Glomerular visceral epithelial cell (primary cell): Measurements from ENCODE around the gene GNL2.
"Not testable (repeated sequence)": the region's sequence is repeated elsewhere in the genome, so short reads cannot be mapped to it uniquely, and the experiment has no call there.

Experiments
- DNase-seq: peaks from one replicate; pipeline ENCODE4 v3.0.0-alpha.2; 2016; ENCODE audit errors: extremely low spot score

The GNL2 gene

DNA sequence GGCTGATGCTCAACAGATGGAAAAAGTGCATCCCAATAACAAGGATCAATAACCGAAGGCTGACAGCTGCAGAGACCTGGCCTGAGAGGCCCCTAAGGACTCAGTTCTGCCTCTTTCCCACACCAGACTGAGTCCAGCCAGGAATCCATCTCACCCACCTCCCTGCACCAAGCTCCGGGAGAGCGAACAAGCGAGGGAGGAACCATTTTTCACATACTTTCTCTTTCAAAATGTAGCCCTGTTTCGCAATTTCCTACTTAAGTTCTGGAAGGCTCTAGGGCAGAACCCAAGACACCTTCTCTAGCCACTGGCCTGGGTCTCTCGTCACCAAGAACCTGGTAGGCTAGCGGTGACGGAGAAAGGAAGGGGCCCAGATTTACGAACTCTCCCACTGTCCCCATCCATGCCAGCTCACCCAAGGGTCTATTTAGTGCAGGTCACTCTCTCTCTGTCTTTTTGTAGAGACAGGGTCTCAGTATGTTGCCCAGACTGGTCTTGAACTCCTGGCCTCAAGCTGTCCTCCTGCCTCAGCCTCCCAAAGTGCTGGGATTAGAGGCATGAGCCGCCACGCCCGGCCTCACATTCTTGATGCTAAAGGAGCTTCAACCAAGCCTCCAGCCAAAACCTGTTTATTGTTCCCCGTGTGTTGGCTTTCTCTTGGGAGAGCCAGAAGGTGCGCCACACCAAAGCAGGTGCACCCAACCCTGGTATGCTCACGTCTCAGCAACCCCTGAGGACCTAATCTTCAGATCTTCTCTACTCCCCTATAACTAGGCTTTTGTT is 10.9 kb upstream of the GNL2 start:
- DNase-seq: no peak

DNA sequence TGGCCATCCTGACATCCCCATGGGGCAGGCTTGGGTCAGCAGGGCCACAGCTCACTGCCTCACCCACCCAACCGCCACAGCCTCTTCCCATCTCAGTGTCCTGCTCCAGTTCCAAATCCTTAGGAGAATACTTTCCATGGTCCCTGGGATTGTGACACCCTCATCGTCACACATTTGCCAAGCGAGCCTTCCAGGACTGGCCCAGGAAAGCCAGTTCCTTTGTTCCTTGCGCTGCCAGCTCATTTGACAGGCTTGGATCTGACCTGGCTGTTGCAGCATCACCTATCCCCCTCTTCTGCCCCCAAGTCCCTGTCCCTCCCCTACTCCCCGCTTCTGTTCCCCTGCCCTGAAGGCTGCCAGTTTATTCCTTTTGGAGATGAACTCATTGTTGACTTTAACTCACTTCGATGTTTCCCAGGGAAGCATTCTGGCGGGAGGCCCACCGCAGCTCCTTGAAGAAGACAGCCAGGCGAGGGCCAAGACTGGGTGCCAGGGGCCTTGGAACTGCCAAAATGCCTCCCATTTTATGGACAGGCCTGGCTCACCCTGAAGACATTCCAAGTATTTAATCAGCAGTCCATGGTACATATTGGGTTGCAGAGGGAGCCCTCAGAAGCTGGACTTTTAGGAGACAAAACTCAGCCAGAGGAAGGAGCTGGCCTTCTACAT is 10.2 kb upstream of the GNL2 start:
- DNase-seq: no peak

DNA sequence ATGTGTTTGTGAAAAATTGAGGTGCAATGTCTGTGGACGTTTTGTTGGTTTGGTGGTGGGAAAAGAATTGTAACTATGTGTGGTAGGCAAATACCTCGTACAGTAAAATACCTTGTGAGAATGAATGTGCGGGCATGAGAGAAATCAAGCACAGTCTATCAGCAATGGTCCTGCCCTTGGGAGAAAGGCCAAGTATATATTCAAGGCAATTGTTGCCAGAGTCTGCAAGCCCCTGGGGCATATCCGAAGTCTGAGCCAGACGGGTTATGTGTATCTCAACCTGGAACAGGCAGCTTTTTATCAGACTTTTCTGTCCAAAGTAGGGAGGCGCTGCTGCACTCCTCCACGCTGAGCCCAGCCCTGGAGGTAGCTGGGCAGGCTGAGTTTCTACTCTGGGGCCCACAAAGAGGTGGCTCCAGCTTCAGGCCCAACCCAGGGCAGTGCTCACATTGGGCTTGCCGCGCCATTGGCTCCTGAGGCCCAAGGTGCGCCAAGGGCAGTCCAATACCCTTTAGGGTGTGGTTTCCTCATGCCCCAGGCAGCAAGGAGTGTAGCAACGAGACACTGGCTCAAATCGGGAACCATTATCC is 9.4 kb upstream of the GNL2 start:
- no peak for DNase-seq

DNA sequence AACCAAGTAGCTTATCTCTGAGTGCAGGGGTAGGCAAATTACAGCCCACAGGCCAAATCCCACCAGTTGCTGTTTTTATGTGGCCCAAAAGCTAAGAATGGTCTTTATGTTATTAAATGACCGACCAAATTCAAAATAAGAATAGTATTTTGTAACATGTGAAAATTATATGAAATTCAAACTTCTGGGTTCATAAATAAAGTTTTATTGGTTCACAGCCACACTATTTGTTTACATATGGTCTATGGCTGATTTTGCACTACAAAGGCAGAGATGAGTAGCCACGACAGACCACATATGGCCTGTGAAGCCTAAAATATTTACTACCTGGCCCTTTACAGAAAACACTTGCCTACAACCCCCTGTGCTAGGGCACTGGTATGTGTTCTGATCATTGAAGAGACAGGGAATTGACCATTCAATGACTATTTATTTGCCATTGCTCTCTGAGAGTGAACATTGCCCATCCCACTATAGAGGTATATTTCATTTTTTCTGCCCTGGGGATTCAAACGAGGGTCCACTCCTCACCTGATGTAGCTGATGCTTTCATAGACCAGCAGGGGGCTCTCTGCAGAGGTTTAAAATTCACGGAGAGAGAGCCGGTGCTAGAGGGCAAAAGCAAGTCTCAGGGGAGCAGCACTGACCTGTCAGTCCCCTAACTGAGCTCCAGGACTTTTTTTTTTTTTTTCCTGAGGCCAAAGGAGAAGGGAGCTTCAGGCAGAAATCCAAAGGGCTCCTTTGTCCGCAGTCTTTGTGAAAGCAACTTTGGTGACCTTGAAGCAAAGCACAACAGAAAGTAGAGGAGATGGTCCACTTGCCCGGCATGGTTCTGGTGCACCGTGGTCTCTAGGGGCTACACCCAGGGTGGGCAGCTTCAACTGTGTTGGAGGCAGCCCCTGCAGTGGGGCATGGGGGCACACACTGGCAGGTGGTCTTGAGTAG is 7.3 kb upstream of the GNL2 start:
- peak; percentile 39 for DNase-seq

DNA sequence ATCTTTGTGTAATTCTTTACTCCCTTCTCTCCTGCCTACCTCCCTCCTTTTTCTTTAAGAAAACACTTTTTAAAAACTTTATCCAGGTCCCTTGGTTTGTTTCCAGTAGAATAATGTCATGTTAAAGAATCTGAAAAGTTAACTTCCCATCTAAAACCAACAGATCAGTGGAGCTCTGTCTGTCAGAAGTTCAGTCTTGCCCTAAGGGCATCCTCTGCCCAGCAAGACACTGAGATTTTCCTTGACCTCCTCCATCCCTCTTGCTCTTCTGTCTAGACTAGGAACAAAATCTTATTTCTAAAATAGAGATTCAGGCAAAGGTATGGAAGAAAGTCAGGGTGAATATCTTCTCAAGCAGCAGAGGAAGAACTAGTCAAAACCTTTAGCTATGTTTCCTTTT is 5.7 kb upstream of the GNL2 start:
- DNase-seq: no peak

DNA sequence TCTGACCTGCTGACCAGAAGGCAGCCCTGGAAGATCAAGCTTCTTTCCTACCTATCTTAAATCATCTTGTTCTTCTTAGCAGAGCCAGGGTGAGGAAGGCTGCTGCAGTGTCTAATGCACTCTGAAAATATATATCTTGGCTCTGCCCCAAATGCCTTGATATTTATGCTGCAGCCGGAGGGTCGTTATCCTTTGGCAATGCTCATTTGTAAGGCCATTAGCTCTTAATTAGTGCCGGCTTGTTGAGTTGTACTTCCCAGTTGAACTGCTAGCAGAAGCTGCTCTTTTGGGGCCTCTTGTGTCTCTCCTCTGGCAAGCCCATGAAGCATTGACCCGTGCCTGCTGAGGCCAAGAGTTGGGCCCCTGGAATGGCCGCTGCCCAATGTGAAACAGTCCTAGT is 4.2 kb upstream of the GNL2 start:
- DNase-seq: no peak

DNA sequence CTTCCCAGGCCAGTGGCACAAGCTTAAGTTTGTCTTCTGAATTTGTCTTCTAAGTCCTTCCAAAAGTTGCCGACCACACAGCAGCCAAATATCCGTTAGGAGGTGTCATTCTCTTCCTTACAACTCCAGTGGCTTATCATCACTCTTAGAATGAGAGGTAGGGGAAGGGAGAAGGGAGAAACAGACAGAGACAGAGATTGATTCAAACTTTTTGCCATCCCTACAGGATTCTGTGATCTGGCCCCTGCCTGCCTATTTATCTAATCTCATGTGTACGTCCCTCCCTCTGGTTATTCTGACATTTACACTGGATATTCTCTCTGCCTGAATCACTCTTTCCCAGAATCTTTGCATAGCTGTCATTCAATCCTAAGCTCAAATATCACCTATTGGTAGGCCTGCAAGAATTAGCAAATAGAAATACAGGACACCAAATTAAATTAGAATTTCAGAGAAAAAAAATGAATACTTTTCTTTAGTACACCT is 488 bp upstream of the GNL2 start:
- no peak for DNase-seq

DNA sequence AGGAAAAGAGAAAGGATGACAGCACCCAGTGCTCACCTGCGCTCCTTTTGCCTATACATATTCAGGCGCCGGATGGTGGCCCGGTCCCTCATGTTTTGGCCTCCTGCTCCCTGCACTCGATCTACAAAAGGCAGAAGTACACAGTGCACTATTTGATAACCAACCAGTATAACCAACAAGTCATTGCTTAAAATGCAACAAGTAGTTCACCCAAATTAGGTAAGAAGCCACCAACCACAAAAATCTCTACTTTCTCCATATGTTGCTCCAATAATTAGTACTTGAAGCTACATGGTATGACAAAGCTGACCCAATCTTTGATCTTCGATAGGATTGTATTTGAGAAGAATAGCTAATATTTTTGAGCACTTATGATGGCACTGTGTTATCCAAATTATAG is 2.0 kb downstream of the GNL2 start:
- DNase-seq: no peak

DNA sequence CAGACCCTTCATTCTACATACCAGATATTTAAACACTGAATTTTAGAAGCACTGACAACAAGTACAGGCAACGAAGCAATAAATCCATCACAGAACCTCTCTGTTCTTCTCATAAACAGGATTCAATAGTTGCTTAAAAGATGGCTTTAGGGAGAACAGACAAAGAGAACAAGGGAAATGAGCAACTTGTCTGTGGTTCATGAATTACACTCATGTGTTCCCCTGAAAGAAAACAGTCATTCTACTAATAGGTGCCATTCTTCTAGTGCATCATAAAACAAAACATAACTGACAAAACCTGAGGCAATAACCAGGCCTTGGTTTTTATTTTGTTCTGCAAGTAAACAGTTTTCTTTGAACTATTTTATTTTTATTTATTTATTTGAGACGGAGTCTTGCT is 6.8 kb downstream of the GNL2 start:
- DNase-seq: no peak

DNA sequence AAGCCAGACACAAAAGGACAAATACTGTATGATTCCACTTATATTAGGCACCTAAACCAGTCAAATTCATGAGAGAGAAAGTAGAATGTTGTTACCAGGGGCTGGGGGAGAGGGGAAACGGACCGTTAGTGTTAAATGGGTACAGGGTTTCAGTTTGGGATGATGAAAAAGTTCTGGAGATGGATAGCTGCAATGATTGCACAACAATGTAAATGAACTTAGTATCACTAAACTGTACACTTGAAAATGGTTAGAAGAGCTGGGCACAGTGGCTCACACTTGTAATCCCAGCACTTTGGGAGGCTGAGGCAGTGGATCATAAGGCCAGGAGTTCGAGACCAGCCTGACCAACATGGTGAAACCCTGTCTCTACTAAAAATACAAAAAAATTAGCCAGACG is 11.2 kb downstream of the GNL2 start:
- DNase-seq: not testable (repeated sequence)

DNA sequence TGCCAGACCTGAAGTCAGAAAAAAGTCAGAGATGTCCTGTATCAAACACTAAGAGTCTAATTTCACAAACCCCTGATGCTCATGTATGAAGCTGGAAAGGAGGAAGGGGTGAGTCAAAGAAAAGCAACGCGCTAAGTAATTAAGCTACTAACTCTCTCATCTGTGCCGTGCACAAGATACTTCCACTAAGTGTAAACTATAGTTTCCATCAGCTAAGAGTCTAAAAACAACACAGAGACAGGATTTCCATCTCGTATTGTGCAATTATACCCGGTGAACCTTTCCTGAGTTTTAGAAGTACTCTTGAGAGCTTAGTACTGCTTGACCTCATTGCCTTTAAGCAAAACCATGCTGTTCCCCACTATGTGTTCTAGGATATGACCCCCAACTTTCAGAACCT is 20.0 kb downstream of the GNL2 start:
- DNase-seq: no peak

DNA sequence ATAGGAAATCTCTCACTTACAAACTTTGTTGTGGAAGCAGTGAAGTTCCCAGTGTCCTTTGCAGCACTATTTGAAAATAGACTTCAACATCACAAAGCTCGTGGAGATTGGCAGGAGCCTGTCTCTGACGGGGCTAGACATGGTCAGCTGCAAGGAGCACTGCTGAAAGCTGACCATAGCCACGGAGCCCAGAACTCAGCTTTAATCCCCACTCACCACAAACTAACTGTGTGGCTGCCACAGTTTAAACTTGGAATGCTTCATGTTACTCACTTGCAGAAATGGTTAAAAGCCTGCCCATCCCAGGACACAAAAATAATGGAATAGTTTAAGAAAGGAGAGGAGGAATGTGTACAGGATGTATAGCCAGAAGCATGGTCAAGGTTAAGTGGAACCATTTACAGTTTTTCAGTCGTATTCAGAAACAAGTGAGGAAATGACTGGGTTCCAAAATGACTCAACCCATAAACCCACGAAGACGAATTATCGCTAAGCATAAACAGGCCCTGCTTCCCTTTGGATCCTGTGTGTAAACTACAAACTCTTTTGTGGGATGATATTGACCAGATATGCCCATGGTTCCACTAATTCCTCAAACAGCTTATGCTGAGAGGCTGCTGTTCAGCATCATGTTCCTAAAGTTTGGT is 20.8 kb downstream of the GNL2 start:
- DNase-seq: no peak

DNA sequence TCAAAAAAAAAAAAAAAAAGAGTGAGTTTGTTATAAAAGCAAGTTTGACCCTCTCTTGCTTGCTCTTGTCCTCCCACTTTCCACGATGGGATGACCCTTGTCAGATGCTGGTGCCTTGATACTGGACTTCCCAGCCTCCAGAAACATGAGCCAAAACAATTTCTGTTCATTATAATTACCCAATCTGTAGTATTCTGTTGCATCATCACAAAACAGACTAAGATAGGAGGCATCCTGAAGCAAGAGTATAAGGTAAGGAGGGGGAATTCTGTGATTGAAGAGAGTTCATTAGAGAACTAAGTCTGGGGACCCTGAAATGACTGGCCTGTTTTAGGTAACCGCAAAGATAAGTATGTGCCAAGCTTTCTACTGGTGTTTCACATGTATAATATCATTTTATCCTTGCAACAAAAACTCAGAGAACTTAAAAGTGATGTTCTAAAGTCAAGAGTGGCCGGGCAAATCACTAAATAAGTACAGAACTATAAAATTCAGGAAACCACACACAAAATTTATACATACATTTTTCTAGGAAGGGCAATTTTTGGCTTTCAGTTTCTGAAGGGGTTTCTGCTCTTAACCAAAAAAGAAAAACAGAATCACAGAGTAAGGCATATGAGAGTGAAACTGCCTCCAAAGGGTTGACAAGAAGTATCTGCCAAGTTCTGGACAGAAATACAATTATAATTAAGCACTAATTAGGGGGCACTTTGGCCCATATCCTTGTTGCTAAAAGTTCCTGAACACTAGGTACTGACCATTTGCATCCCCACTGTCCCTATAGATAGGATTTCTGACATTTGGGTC is 25.0 kb downstream of the GNL2 start:
- DNase-seq: no peak

DNA sequence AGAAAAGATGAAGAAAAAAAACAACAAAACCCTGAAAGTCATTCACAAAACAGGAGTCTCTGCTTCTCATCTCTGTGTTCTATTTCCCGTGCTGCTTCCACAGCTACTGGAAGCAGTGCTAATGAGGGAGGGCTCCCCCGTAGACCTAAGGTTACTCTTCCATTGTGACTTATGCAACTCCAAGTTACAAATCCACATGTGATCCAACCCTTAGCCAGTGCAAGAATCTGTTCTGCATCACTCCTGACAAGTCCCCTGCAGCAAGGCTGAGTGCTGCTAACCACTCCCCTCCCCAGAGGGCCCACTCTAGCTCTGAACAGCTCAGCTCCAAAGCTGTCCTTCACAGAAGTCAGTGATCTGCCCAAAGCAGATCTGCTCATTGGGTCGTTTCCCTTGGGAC is 28.7 kb downstream of the GNL2 start:
- no peak for DNase-seq

DNA sequence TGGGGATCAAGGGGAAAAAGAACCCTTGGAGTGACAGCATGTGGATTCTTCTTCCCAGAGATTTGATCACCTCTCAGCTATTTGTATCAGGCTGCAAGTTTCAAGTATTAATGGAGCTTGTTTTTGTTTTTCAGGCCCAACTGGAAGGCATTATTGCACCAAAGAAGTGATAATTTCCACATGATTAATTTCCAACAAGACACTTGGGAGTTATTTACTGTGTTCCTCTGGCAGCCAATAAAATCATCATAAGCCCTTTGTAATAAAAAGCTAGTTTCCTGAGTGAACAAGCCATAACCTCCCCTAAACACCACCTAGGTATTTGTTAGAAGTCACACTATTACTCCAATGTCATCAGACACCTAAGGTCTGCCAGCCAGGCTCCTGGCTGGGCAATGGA is 30.8 kb downstream of the GNL2 start:
- no peak for DNase-seq

DNA sequence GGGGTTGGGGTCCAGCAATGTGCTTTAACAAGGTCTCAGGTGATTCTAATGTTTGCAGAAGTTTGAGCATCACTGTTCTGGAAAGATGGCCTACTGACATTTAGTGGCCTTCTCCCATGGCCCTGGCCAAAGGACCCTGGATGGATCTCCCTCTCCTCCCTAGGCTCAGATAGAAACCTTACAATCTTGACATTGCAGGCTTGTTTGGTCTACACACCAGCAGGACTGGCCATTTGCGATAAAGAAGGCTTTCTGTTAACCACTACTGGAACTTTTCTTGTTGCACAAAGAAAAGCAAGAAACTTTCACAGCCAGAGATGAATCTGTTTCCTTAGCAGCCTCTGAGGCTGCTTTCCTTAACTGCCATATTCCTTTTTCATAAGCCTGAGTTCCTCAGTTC is 32.8 kb downstream of the GNL2 start:
- no peak for DNase-seq

DNA sequence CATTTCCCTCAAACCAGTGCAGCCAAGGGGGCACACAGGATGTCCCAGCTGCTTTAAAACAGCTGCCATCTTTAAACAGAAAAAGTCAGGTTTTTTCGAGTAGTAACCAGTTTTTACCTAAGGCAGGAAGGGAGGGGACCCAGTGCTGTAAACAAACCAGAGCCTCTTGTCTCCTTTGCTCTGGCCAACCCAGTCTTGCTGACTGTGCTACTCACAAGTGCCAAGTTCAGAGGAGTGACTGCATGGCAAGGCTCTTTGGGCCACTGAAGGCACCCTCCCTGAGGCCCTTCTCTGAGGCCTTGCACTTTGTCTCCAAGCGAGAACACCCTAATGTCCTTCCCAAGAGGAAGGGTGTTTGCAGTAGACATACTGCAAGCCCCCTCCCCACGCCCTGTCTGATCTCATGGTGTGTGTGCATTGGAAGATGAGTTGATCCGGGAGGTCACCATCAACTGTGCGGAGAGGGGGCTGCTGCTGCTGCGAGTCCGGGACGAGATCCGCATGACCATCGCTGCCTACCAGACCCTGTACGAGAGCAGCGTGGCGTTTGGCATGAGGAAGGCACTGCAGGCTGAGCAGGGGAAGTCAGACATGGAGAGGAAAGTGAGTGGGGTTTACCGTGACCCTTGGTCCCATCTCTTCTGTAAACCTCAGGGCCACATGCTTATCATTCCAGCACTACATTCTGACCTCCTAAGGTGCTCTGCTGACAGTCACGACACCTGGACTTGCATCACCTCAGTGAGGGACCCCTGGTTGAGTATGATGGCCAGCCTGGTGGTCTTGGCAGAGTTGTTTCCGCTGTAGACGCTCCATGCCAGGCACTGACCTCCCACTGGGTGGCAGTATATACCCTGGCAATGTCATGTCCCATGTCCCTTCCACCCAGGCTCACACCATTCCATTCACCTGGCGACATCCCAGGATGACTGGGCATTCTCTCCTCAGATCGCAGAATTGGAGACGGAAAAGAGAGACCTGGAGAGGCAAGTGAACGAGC is 34.3 kb downstream of the GNL2 start:
- peak; percentile 16 for DNase-seq

DNA sequence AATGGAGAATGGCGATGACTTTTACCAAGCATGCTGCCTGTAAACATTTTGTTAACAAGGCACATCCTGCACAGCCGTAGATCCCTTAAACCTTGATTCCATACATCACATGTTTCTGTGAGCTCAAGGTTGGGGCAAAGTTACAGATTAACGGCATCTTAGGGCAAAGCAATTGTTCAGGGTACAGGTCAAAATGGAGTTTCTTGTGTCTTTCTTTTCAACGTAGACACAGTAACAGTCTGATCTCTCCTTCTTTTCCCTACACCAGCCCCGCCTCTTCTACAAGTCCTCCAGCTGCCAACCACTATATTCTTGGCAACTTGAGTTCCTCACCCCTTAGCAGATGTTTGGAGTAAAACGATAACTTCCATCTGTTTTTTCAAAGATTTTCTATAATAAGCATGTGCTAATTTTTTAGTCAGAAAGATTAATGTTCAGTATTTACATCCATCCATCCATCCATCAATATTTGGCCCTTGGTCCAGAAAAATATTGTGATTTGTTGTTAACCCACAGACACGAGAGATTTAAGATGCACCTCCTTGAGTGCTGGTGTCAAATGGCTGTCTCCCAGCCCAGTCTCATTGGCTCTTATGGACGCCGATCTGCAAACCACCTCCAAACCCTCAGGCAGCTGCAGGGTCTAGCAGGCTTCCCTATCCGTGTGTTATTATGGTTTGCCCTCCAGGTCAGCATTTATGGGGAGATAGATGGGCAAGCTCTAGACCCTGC is 35.2 kb downstream of the GNL2 start:
- no peak for DNase-seq

DNA sequence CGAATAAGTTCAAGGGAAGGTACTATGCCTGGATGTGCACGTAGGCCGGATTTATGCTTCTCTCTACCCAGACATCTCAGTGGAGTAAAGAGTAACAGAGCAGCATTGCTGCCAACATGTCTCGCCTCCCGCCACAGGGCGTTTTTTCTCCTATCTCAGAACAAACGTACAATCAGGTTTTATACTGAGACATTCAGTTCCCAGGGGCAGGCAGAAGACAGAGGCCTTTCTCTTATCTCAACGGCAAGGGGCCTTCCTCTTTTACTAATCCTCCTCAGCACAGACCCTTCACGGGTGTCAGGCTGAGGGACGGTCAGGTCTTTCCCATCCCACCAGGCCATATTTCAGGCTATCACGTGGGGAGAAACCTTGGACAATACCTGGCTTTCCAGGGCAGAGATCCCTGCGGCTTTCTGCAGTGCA is 35.8 kb downstream of the GNL2 start:
- DNase-seq: not testable (repeated sequence)
